SH-SY5Y (cell line): ENCODE measurements around the gene FBRSL1.

Experiments
- GATA2 ChIP-seq: IDR thresholded peaks from 2 replicates; pipeline ENCODE4 v1.6.1; 2011; ENCODE audit warnings: mild to moderate bottlenecking, low read depth, low read length
- GATA3 ChIP-seq: IDR thresholded peaks from 2 replicates; pipeline ENCODE4 v1.6.1; 2011; ENCODE audit warnings: low read depth, mild to moderate bottlenecking, low read length, moderate library complexity

GRCh38 chr12:132476038-132476414 lies 13.9 kb upstream of the FBRSL1 start:
- no peak for TF ChIP-seq GATA3
- TF ChIP-seq GATA2: no peak
